ENCODE results near the gene HES1. TPM values are rescaled to one million over a fixed set of nuclear protein-coding genes. Genes with fewer than 3 reads are reported as not detected.

HES1 gene
- total RNA-seq, 1 donor from 2014 or later, result 51.6 TPM

GRCh38 chr3:194098843-194099183, 37.1 kb upstream of the HES1 start:
- Mint-ChIP-seq H3K4me1 (ENCODE audit: unreplicated experiment) (peaks cover 14% of the 10 kb centered on the region), H3K36me3 (ENCODE audit: unreplicated experiment) (no peaks in the 10 kb centered on the region), H3K9me3 (ENCODE audit: unreplicated experiment) (no peaks in the 10 kb centered on the region), H3K27ac (ENCODE audit: unreplicated experiment) (no peak overlapping the region), H3K27me3 (ENCODE audit: unreplicated experiment) (peaks cover 65% of the 10 kb centered on the region), H3K4me3 (ENCODE audit: unreplicated experiment) (no peak overlapping the region)
- TF ChIP-seq, protein P1, sequence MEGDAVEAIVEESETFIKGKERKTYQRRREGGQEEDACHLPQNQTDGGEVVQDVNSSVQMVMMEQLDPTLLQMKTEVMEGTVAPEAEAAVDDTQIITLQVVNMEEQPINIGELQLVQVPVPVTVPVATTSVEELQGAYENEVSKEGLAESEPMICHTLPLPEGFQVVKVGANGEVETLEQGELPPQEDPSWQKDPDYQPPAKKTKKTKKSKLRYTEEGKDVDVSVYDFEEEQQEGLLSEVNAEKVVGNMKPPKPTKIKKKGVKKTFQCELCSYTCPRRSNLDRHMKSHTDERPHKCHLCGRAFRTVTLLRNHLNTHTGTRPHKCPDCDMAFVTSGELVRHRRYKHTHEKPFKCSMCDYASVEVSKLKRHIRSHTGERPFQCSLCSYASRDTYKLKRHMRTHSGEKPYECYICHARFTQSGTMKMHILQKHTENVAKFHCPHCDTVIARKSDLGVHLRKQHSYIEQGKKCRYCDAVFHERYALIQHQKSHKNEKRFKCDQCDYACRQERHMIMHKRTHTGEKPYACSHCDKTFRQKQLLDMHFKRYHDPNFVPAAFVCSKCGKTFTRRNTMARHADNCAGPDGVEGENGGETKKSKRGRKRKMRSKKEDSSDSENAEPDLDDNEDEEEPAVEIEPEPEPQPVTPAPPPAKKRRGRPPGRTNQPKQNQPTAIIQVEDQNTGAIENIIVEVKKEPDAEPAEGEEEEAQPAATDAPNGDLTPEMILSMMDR (IDR thresholded peaks at IDR 0.05), result no peak
- DNase-seq (ENCODE audit: extremely low spot score, unreplicated experiment), result no peak

- Mint-ChIP-seq H3K4me3 (ENCODE audit: unreplicated experiment) (no peak overlapping the region), H3K27ac (ENCODE audit: unreplicated experiment) (no peak overlapping the region), H3K9me3 (ENCODE audit: unreplicated experiment) (no peaks in the 10 kb centered on the region), H3K4me1 (ENCODE audit: unreplicated experiment) (peaks cover 15% of the 10 kb centered on the region), H3K27me3 (ENCODE audit: unreplicated experiment) (peaks cover 69% of the 10 kb centered on the region), H3K36me3 (ENCODE audit: unreplicated experiment) (no peaks in the 10 kb centered on the region)
- TF ChIP-seq, protein P1 (IDR thresholded peaks at IDR 0.05), result no peak
- no peak for DNase-seq (ENCODE audit: extremely low spot score, unreplicated experiment)
Measured at GRCh38 chr3:194099215-194099614, 36.7 kb upstream of the HES1 start.

DNA sequence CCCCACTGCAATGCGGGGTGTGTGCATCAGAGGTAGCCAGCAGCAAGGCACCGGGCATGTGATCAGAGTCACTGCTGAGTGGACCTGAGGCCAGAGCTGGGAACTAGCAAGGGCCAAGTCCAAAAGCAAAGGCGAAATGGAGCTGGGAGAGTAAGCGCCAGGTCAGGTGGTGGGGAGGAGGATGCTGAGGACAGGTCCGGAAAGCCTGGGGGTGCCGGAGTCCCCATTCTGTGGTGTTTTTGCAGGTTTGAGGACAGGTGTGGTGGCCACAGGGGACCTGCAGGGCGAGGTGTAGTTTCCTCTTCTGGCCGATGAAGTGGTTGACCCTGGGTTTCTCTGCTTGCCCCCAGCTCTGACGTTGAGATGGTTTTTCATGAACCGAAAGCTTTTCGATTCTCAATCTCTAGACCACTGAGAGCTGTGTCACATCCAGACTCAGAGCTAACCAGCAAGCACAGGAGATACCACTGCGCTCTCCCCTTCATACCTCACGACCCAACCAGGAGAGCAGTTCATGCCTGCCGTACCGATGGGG, 35.0 kb upstream of the HES1 start:
- TF ChIP-seq, protein P1 (IDR thresholded peaks at IDR 0.05), result no peak
- no peak for DNase-seq (ENCODE audit: extremely low spot score, unreplicated experiment)
- no peaks in the 10 kb centered on the region for H3K36me3 Mint-ChIP-seq (ENCODE audit: unreplicated experiment)
- peaks cover 85% of the 10 kb centered on the region for H3K27me3 Mint-ChIP-seq (ENCODE audit: unreplicated experiment)
- no peaks in the 10 kb centered on the region for H3K9me3 Mint-ChIP-seq (ENCODE audit: unreplicated experiment)
- H3K4me3 Mint-ChIP-seq (ENCODE audit: unreplicated experiment), result no peak overlapping the region
- no peak overlapping the region for H3K27ac Mint-ChIP-seq (ENCODE audit: unreplicated experiment)
- H3K4me1 Mint-ChIP-seq (ENCODE audit: unreplicated experiment), result peaks cover 13% of the 10 kb centered on the region

- Mint-ChIP-seq H3K4me3 (ENCODE audit: unreplicated experiment) (no peak overlapping the region), H3K27me3 (ENCODE audit: unreplicated experiment) (peaks cover 93% of the 10 kb centered on the region), H3K9me3 (ENCODE audit: unreplicated experiment) (no peaks in the 10 kb centered on the region)
Measured at GRCh38 chr3:194101592-194102432, 34.1 kb upstream of the HES1 start.

GRCh38 chr3:194102436-194102835, 33.5 kb upstream of the HES1 start:
- H3K4me3 Mint-ChIP-seq (ENCODE audit: unreplicated experiment), result no peak overlapping the region
- DNase-seq (ENCODE audit: extremely low spot score, unreplicated experiment), result no peak
- TF ChIP-seq, protein P1 (IDR thresholded peaks at IDR 0.05), result no peak
- H3K27ac Mint-ChIP-seq (ENCODE audit: unreplicated experiment), result no peak overlapping the region
- H3K4me1 Mint-ChIP-seq (ENCODE audit: unreplicated experiment), result peaks cover 13% of the 10 kb centered on the region
- H3K9me3 Mint-ChIP-seq (ENCODE audit: unreplicated experiment), result no peaks in the 10 kb centered on the region
- H3K36me3 Mint-ChIP-seq (ENCODE audit: unreplicated experiment), result no peaks in the 10 kb centered on the region
- H3K27me3 Mint-ChIP-seq (ENCODE audit: unreplicated experiment), result peaks cover 92% of the 10 kb centered on the region

More at GRCh38 chr3:194101592-194102432, 34.1 kb upstream of the HES1 start:
- DNase-seq (ENCODE audit: extremely low spot score, unreplicated experiment), result no peak
- TF ChIP-seq, protein P1 (IDR thresholded peaks at IDR 0.05), result no peak
- no peak overlapping the region for H3K27ac Mint-ChIP-seq (ENCODE audit: unreplicated experiment)
- H3K36me3 Mint-ChIP-seq (ENCODE audit: unreplicated experiment), result no peaks in the 10 kb centered on the region
- H3K4me1 Mint-ChIP-seq (ENCODE audit: unreplicated experiment), result peaks cover 13% of the 10 kb centered on the region
